NCI-H146 treated with DMSO at 0.1 percent for 48 hours (cell line): ENCODE measurements around the gene PDS5B.
"Not testable (repeated sequence)": the region's sequence is repeated elsewhere in the genome, so short reads cannot be mapped to it uniquely, and the experiment has no call there.

Experiments used
- DNase-seq: peaks from one replicate; lab custom pipeline; 2025; ENCODE audit not compliant: unreplicated experiment; lab: John Stamatoyannopoulos, UW

The PDS5B gene, protein sequence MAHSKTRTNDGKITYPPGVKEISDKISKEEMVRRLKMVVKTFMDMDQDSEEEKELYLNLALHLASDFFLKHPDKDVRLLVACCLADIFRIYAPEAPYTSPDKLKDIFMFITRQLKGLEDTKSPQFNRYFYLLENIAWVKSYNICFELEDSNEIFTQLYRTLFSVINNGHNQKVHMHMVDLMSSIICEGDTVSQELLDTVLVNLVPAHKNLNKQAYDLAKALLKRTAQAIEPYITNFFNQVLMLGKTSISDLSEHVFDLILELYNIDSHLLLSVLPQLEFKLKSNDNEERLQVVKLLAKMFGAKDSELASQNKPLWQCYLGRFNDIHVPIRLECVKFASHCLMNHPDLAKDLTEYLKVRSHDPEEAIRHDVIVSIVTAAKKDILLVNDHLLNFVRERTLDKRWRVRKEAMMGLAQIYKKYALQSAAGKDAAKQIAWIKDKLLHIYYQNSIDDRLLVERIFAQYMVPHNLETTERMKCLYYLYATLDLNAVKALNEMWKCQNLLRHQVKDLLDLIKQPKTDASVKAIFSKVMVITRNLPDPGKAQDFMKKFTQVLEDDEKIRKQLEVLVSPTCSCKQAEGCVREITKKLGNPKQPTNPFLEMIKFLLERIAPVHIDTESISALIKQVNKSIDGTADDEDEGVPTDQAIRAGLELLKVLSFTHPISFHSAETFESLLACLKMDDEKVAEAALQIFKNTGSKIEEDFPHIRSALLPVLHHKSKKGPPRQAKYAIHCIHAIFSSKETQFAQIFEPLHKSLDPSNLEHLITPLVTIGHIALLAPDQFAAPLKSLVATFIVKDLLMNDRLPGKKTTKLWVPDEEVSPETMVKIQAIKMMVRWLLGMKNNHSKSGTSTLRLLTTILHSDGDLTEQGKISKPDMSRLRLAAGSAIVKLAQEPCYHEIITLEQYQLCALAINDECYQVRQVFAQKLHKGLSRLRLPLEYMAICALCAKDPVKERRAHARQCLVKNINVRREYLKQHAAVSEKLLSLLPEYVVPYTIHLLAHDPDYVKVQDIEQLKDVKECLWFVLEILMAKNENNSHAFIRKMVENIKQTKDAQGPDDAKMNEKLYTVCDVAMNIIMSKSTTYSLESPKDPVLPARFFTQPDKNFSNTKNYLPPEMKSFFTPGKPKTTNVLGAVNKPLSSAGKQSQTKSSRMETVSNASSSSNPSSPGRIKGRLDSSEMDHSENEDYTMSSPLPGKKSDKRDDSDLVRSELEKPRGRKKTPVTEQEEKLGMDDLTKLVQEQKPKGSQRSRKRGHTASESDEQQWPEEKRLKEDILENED (N-terminal part only)

DNA sequence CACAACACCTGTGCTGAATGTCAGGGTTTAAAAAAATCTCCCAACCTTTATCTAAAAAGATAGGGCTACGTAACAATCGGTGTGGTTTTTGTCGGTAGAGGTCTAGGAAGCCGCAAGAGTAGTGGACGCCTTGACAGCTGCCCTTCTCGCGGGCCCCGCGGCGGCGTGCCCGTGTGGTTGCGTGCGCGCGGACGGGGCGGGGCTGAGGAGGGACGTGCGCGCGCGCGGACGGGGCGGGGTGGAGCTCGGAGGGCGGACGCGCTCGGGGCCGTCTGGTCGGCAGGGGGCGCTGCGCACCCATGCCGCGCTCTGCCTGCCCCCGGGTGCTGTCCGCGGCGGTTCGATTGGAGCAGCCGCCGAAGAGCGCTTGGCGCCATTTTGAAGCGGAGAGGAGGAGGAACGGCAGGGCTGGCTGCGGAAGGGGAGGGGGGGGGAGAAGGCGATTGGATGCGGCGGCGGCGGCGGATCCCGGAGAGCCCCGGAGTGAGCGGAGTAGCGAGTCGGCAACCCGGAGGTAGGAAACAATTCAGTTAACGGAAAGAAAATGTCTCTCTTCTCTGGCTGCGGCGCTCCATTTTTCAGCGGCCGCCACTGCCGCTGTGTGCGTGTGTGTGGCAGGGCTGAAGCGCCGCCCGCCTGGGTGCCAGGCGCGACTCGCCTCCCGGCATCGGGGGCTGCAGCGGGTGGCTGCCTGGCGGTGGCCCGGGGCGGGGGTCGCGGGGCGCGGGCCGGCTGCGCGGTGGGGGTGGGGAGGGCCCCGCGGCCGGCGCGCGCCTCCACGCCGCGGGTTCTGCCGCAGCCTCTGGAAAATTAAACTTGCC is at the start of gene PDS5B:
TSS of gene PDS5B (plus strand) at position 373 of the 821 bp plus-strand sequence. CDS start 62,321 bp downstream, outside the sequence.
- DNase-seq: peak; percentile 87

DNA sequence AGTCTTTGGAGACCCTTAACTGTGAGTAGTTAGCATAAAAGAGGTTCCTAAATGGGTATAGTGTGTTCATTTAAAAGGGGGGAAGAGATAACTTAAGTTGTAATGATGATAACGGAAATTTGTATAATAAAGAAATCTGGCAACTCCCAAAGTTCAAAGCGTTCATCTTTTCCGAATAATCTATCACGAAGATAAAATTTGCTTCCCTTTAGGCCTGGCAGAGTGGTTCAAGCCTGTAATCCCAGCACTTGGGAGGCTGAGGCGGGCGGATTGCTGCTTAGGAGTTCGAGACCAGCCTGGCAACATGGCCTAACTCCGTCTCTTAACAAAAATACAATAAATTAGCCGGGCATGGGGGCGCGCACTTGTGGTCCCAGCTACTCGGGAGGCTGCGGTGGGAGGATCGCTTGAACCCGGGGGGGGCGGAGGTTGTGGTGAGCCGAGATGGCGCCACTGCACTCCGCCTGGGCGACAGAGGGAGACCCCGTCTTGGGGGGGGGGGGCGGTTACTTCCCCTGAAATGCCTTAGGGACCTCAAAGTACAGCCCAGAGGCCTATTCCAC is 48.6 kb upstream of the PDS5B start:
- no peak for DNase-seq

DNA sequence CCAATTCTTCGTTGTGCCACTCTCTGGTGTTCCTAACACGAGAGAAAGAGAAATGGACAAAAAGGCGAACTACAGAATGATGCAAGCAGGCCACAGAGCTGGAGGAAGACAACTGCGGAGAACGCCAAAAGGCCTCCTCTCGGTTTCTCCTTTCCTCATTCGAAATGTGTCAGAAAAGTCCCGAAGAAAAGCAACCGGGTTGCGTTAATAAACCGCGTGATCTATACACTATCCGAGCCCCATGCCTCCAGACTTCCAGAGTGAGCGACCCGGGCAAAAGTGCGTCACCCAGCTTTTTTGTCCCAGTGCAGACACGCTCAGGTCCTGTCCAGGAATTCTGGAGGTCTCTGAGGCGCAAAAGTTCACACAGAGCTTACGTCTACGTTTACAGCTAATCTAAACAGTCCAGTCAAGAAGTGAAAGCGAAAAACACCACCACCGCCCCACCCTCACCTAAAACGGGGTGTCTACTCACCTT is 48.1 kb upstream of the PDS5B start:
- DNase-seq: no peak

DNA sequence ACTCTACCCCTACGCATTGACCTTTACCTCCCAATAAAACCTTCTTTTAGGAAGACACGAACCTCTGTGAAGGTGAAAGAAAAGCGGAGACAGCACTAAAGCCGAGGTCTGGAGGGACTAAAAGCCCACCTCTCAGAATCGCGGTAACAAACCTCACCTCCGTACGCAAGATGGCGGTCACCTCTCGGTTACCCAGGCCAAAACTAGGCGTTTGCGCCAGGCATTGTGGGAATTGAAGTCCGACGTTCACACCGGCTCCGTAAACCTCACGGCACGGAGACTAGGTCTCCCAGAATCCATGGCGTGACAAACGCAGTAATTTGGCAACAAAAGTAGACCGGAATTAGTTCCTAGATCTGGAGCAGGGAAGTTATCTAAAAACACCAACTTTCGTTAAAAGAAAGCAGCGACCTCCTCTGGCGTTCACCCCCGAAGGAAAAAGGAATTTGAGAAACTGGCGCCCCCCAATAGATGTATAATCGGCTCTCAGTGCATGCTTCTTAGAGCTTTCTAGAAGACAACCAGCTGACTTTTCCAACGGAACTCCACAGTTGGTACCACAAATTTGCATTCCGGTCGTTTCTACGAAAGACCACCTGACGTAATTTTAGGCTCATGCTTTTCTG is 47.5 kb upstream of the PDS5B start, which contains the start of gene N4BP2L2:
TSS of gene N4BP2L2 (minus strand) at position 175 of the 626 bp plus-strand sequence. CDS start 1,768 bp downstream, outside the sequence.
- peak; percentile 95 for DNase-seq

DNA sequence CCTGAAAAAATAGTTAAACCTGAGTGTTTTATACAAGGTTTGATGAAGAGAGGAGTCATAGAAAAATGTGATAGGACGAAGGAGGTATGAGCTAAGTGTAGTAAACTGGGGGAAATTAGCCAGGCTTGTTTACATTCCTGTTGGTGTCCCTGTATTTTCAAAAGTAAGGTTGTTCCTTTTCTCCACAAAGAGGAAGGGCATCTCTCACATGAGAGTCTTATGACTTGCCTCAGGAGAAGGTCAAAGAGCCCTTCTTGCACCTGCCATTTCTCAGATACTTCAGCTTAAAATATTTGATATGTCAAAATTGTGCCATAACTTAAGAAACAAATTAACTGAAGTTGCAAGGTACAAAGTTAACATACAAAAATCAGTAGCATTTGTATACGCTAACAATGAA is 44.0 kb upstream of the PDS5B start:
- DNase-seq: no peak

DNA sequence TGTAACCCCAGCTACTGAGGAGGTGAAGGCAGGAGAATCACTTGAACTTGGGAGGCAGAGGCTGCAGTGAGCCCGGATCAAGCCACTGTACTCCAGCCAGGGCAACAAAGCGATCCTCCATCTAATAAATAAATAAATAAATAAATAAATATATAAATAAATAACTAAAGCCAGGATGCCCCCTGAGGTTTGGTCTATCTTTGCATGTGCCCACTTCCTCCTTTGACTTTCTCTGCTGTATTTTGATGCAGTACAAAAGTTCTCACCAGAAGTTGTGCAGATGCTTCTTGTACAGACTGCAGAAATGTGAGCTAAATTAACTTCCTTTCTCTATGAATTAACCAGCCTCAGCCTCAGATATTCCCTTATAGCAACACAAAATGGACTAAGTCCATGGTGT is 41.2 kb upstream of the PDS5B start:
- no peak for DNase-seq

DNA sequence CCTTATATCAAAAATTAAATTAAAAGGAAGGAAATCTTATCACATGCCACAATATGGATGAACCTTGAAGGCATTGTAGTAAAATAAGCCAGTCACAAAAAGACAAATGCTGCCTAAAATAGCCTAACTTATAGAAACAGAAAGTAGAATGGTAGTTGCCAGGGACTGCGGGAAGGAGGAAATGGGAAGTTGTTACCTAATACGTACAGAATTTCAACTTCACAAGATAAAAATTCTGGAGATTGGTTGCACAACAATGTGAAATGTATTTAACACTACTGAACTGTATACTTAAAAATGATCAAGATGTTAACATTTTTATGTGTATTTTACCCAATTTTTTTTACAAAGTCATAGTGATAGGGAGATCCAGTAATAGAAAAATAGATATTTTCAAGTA is 37.4 kb upstream of the PDS5B start:
- DNase-seq: no peak

DNA sequence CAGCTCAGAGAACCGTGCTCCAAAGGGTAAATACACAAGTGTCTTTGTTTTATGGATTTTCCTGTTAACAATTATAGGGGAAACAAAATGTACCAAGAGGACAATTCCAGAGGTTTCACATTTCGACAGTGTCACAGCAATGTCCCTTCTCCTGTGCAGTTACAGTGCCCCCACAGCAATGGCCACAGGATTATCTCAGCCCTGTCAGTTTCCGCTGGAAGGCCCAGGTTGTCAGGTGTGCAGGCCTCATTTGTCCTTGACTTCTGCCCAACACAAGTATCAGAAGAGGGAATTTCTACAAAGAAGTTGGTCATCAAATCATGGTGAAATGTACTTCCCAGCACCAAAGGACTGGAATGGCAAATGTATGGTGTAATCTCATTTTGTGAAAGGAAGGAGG is 36.5 kb upstream of the PDS5B start:
- DNase-seq: no peak

DNA sequence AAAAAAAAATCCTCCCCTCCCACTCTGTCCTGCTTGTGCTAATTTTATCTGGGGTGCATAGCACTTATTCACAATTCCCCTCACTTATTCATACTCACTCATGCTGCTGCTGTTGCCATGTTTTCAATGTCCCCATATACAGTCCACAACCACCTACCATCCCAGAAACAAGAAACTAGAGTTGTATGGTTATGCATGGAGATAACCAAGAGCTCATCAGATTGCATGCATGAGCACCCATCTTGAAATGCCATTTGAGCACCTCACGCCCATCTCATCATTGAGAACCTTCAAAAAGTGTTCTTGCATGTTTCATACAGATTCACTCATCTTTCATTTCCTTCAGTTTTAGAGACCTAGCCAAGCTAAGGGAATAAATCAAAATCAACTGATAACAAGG is 32.5 kb upstream of the PDS5B start:
- no peak for DNase-seq

DNA sequence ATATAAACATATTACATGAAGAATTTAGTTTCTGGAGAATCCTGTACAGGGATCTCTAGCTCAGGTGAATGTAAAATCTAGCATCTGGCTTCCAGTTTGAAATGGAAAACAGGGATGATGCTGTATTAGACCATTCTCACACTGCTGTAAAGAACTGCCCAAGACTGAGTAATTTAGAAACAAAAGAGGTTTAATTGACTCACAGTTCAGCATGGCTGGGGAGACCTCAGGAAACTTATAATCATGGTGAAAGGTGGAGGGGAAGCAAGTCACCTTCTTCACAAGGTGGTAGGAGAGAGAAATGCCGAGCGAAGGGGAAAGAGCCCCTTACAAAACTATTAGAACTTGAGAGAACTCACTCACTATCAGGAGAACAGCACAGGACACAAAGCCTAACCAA is 30.6 kb upstream of the PDS5B start:
- DNase-seq: no peak

DNA sequence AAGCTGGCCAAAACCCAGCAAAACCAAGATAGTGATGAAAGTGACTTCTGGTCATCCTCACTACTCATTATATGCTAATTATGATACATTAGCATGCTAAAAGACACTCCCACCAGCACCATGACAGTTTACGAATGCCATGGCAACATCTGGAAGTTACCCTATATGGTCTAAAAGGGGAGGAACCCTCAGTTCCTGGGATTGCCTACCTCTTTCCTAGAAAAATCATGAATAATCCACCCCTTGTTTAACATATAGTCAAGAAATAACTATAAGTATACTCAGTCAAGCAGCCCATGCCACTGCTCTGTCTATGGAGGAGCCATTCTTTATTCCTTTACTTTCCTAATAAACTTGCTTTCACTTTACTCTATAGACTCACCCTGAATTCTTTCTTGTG is 25.4 kb upstream of the PDS5B start:
- DNase-seq: not testable (repeated sequence)

DNA sequence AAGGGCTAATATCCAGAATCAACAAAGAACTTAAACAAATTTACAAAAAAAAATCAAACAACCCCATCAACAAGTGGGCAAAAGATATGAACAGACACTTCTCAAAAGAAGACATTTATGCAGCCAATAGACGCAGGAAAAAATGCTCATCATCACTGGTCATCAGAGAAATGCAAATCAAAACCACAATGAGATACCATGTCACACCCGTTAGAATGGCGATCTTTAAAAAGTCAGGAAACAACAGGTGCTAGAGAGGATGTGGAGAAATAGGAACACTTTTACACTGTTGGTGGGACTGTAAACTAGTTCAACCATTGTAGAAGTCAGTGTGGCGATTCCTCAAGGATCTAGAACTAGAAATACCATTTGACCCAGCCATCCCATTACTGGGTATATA is 10.6 kb upstream of the PDS5B start:
- not testable (repeated sequence) for DNase-seq

DNA sequence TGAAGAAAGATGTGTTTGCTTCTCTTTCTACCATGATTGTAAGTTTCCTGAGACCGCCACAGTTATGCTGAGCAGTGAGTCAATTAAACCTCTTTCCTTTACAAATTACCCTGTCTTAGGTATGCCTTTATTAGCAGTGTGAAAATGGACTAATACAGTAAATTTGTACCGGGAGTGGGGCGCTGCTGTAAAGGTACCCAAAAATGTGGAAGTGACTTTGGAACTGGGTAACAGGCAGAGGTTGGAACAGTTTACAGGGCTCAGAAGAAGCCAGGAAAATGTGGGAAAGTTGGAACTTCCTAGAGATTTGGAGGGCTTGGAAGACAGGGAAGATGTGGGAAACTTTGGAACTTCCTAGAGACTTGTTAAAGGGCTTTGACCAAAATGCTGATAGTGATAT is 9.2 kb upstream of the PDS5B start:
- no peak for DNase-seq

DNA sequence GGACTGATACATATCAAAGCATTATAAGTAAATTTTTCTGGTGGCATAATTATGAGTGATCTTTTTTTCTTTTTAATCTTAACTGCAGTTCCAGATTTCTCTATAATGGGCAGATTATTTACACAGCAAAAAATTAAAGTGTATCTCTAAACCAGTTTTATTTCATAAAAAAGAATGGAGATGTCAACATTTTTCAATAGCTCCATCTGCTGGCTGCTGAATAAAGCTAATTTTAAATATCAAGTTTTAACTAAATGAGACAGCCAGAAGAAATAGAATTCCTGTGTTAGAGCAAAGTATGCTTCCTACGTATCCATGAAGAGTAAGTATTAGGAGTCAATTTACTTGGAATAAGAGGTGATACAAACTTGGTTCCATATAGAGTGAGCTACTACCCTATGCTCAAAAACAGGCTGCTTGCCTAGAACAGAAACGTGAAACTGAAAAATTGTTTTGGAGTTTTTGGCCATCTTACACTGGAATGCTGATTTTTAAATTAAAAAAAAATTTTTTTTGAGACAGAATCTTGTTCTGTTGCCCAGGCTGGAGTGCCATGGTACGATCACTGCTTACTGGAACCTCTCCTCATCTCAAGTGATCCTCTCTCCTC is 5.0 kb upstream of the PDS5B start:
- peak; percentile 23 for DNase-seq

DNA sequence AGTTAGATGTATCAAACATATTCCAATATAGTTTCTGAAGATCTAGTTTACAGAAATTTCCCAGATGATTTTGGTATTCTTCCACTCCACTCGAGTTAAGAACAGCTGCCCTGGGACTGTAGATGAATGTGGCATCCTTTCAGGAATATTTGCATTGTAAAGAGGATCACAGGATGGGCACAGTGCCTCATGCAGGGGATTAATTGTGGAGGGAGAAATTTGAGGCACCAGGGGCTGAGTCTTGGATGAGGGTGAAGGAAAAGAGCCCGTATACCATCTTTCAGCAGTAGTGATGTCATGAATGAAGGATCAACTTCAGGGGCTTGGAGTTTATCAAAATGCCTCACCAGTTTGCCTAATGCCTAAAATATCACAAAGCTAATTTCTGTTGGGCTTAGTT is 4.0 kb upstream of the PDS5B start:
- DNase-seq: no peak

DNA sequence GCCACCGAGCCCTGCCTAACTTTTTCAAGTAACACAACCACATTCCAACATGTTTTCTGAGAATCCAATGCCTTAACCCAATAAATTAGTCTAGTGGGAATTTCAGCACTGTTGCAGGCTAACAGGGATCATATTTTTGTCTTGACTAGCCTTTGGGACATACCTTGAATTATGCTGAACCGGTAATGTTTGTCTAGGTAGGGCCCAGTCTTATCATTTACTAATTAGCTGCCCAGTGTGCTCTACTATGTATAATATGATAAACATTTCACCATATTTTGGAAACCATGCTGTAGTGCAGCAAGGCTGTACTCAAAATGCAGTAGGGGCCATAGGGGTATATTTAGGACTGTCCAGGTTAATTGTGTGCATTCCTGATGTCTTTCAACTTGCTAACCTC is 3.3 kb upstream of the PDS5B start:
- no peak for DNase-seq

DNA sequence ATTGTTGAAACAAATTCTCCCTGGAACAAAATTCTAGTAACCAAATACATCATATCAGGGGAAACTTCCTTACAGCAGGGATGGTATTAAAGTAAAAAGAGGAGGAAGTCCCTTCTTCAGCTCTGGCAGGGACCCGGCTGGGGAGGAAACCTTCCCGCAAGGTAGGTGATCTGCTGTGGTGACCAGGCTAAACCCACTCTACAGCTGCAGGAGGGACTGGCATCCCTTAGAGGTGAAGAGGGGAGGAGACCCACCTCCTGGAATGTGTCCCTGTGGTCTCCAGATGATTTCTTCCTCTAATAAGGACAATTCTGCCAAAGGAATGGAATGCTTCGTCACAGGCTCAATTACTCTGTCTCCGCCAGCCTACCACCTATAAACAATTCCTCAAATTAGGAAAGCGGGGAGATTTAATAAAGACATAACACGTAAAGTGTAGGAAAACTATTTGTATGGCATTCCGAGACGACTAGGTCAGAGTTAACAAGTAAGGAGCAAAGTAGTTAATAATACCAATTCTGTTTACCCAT is 637 bp upstream of the PDS5B start:
- DNase-seq: no peak

DNA sequence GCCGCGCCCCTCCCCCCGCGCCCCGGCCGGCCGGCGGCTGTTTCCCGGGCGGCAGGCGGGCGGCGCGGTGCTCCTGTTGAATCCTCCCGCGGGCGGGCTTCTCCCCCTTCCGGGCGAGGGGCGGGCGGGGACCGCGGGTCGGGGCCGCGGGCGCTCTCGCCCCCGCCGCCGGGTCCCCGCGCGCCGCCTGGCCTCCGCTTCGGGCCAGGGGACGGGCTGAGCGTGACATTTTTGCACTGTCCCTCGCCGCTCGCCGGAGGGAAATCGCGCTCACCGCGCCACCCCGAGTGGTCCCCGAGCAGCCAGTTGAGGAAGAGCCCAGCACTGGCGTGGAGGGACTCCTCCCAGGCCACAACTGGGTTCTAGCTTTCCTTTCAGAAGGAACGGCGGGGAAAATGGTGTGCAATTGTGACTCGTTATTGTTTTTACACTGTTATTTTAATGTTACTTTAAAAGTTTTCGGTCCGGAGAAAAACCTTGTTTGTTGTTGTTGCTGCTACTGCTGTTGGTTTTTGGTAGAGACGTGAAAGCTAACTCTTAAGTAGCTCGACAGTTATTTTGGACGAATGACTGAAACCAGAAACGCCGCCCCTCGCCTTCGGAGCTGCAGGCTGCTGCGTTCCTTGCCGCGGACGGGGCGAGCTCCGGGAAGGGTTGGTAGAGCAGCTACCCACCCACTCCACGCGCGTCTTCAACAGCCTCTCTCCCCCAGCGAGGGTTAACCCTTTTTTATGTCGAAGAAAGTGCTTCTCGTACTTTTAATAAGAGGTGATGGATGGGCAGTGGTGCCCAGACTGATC is 959 bp downstream of the PDS5B start:
- peak; percentile 33 for DNase-seq
